GM23338 (cell line): ENCODE measurements around the gene POLR2B. TPM values are rescaled to one million over a fixed set of nuclear protein-coding genes. Genes with fewer than 3 reads are reported as not detected.
A peak's percentile ranks its signal among the peaks of the same experiment; 100 is the strongest.

Experiments
- ATAC-seq: fragments of 200-7000 bp; cut with Tn5 transposase; 3 replicates; pipeline ENCODE4 v1.9.1; 2020
- DNase-seq: peaks from one replicate; pipeline ENCODE4 v3.0.0-alpha.2; 2015; ENCODE audit warnings: low spot score
- H2AFZ ChIP-seq: fragments of 200-600 bp; sonication (generic); 2 replicates; pipeline ENCODE4 v1.8.0; 2016; ENCODE audit warnings: antibody characterized with exemption, mild to moderate bottlenecking, moderate library complexity
- H3F3A ChIP-seq: fragments of 200-600 bp; sonication (generic); replicated peaks from 2 replicates; pipeline ENCODE4 v1.8.0; 2017; ENCODE audit warnings: antibody characterized with exemption, mixed run types, low read depth
- H3K27ac ChIP-seq: fragments of 200-600 bp; sonication (generic); 2 replicates; pipeline ENCODE4 v1.6.1; 2016; ENCODE audit warnings: low read depth
- H3K27me3 ChIP-seq: fragments of 200-600 bp; sonication (generic); 2 replicates; pipeline ENCODE4 v1.8.0; 2016; ENCODE audit warnings: mild to moderate bottlenecking, mixed run types, moderate library complexity; ENCODE audit not compliant: insufficient read depth
- H3K36me3 ChIP-seq: fragments of 200-600 bp; sonication (generic); 2 replicates; pipeline ENCODE4 v1.8.0; 2016; ENCODE audit warnings: mild to moderate bottlenecking; ENCODE audit not compliant: insufficient read depth
- H3K4me1 ChIP-seq: fragments of 200-600 bp; sonication (generic); 2 replicates; pipeline ENCODE4 v1.8.0; 2016; ENCODE audit warnings: mild to moderate bottlenecking, moderate library complexity; ENCODE audit not compliant: insufficient read depth
- H3K4me2 ChIP-seq: fragments of 200-600 bp; sonication (generic); 2 replicates; pipeline ENCODE4 v1.7.1; 2017; ENCODE audit warnings: mixed run types
- H3K4me3 ChIP-seq: fragments of 200-600 bp; sonication (generic); 2 replicates; pipeline ENCODE4 v1.6.1; 2016; ENCODE audit warnings: mixed run types
- H3K79me2 ChIP-seq: fragments of 200-600 bp; sonication (generic); replicated peaks from 2 replicates; pipeline ENCODE4 v1.8.0; 2017; ENCODE audit warnings: mild to moderate bottlenecking; ENCODE audit not compliant: insufficient read depth
- H3K9me2 ChIP-seq: fragments of 200-600 bp; sonication (generic); 2 replicates; pipeline ENCODE4 v1.8.0; 2017; ENCODE audit not compliant: insufficient read depth
- H4K20me1 ChIP-seq: fragments of 200-600 bp; sonication (generic); replicated peaks from 2 replicates; pipeline ENCODE4 v1.8.0; 2017; ENCODE audit warnings: mild to moderate bottlenecking; ENCODE audit not compliant: insufficient read depth
- H3K27ac Mint-ChIP-seq: 2 replicates; pipeline ENCODE4 v1.8.0; 2020; ENCODE audit warnings: inconsistent platforms, mild to moderate bottlenecking, moderate library complexity, mixed read lengths
- H3K27me3 Mint-ChIP-seq: 3 replicates; pipeline ENCODE4 v1.8.0; 2022; ENCODE audit warnings: low read depth, mild to moderate bottlenecking, moderate library complexity, mixed read lengths, inconsistent platforms; ENCODE audit not compliant: insufficient read depth, poor library complexity
- H3K36me3 Mint-ChIP-seq: 3 replicates; pipeline ENCODE4 v1.8.0; 2021; ENCODE audit warnings: low read depth, mild to moderate bottlenecking, inconsistent platforms, moderate library complexity, mixed read lengths
- H3K4me1 Mint-ChIP-seq: 3 replicates; pipeline ENCODE4 v1.8.0; 2020; ENCODE audit warnings: mild to moderate bottlenecking, inconsistent platforms, mixed read lengths
- H3K4me3 Mint-ChIP-seq: 3 replicates; pipeline ENCODE4 v1.8.0; 2021; ENCODE audit warnings: moderate library complexity, mild to moderate bottlenecking, inconsistent platforms, mixed read lengths
- H3K9me3 Mint-ChIP-seq: 3 replicates; pipeline ENCODE4 v1.8.0; 2020; ENCODE audit warnings: moderate library complexity, mild to moderate bottlenecking, inconsistent platforms, mixed read lengths
- CREB1 ChIP-seq: fragments of 250-450 bp; sonication (Bioruptor Pico); IDR thresholded peaks from 2 replicates; pipeline ENCODE4 v1.5.0; 2020; ENCODE audit warnings: low read depth, mild to moderate bottlenecking, moderate library complexity
- EZH2 ChIP-seq: fragments of 200-600 bp; sonication (generic); IDR thresholded peaks from one replicate; pipeline ENCODE4 v1.8.0; 2017; ENCODE audit warnings: antibody characterized with exemption, mild to moderate bottlenecking, low read depth; ENCODE audit not compliant: unreplicated experiment
- EZH2phosphoT487 ChIP-seq: fragments of 200-600 bp; sonication (generic); IDR thresholded peaks from one replicate; pipeline ENCODE4 v1.8.1; 2018; ENCODE audit warnings: antibody characterized with exemption; ENCODE audit not compliant: unreplicated experiment
- NANOG ChIP-seq: IDR thresholded peaks from 2 replicates; pipeline ENCODE4 v1.6.1; 2016; ENCODE audit warnings: antibody characterized with exemption, borderline replicate concordance
- POLR2AphosphoS5 ChIP-seq: IDR thresholded peaks from 2 replicates; pipeline ENCODE4 v1.6.1; 2016; ENCODE audit warnings: antibody characterized with exemption, low read depth
- STAT1 ChIP-seq: IDR thresholded peaks from one replicate; pipeline ENCODE4 v1.6.1; 2016; ENCODE audit warnings: antibody characterized with exemption; ENCODE audit not compliant: unreplicated experiment
- ZNF114 ChIP-seq: fragments of 250-450 bp; sonication (Bioruptor Pico); IDR thresholded peaks from 2 replicates; pipeline ENCODE4 v1.5.0; 2020; ENCODE audit warnings: mild to moderate bottlenecking, moderate library complexity
- ZNF331 ChIP-seq: fragments of 250-450 bp; sonication (Bioruptor Pico); IDR thresholded peaks from 2 replicates; pipeline ENCODE4 v1.5.0; 2020; ENCODE audit warnings: low read depth, mild to moderate bottlenecking, moderate library complexity
- polyA plus RNA-seq: library from polyadenylated mRNA; unstranded; fragments of >200 nt; fragmentation: Nextera tagmentation; extraction: Ambion mirVana; gene quantifications from 2 replicates; pipeline ENCODE4 v1.2.1, GENCODE V29; 2016
- total RNA-seq: library from RNA; depleted of rRNA; stranded (reverse); fragments of >200 nt; shearing (Covaris generic); gene quantifications from 2 replicates; pipeline ENCODE4 v1.2.3, GENCODE V29; 2014
- TF ChIP-seq, protein P1 (sequence below): IDR thresholded peaks from 2 replicates; pipeline ENCODE4 v1.6.1; 2016; ENCODE audit warnings: antibody characterized with exemption
- TF ChIP-seq, protein P2 (sequence below), 2 experiments: fragments of 200-600 bp in 1 of 2; sonication (generic) in 1 of 2; conservative IDR thresholded peaks; 2 replicates each; pipeline versions ENCODE4 v1.5.1 to v1.6.1; 2016 to 2017; ENCODE audit warnings: antibody characterized with exemption in 2 of 2, low read depth in 2 of 2, mild to moderate bottlenecking in 2 of 2, moderate library complexity in 1 of 2

POLR2B gene
- total and polyA plus RNA-seq, 2 experiments from 2014 or later, result 56.5 to 165 TPM

GRCh38 chr4:57055886-57056285, 77.2 kb downstream of the POLR2B start:
- Mint-ChIP-seq H3K9me3 (no peaks in the 10 kb centered on the region), H3K27ac (no peak overlapping the region), H3K27me3 (peaks cover under 1% of the 10 kb centered on the region), H3K4me1 (no peaks in the 10 kb centered on the region; the same call in 1 of the 3 replicates), H3K4me3 (no peak overlapping the region), H3K36me3 (no peaks in the 10 kb centered on the region; the same call in 2 of the 3 replicates)
- Histone ChIP-seq H3K27me3 (no peaks in the 10 kb centered on the region), H3K4me3 (no peak overlapping the region), H3K36me3 (no peaks in the 10 kb centered on the region), H3K79me2 (no peaks in the 10 kb centered on the region), H3K9me2 (no peaks in the 10 kb centered on the region), H3K27ac (no peak overlapping the region), H3K4me2 (no peak overlapping the region), H3K4me1 (no peaks in the 10 kb centered on the region), H3F3A (no peaks in the 10 kb centered on the region), H2AFZ (peak overlapping the region; percentile 85), H4K20me1 (no peaks in the 10 kb centered on the region)
- TF ChIP-seq EZH2 (no peak), ZNF331 (CRISPR knock-in tag) (no peak), STAT1 (no peak), CREB1 (no peak), NANOG (no peak), EZH2phosphoT487 (no peak)
- TF ChIP-seq, protein P1, sequence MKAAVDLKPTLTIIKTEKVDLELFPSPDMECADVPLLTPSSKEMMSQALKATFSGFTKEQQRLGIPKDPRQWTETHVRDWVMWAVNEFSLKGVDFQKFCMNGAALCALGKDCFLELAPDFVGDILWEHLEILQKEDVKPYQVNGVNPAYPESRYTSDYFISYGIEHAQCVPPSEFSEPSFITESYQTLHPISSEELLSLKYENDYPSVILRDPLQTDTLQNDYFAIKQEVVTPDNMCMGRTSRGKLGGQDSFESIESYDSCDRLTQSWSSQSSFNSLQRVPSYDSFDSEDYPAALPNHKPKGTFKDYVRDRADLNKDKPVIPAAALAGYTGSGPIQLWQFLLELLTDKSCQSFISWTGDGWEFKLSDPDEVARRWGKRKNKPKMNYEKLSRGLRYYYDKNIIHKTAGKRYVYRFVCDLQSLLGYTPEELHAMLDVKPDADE, result no peak
- ATAC-seq, result no peak
- DNase-seq, result no peak

DNA sequence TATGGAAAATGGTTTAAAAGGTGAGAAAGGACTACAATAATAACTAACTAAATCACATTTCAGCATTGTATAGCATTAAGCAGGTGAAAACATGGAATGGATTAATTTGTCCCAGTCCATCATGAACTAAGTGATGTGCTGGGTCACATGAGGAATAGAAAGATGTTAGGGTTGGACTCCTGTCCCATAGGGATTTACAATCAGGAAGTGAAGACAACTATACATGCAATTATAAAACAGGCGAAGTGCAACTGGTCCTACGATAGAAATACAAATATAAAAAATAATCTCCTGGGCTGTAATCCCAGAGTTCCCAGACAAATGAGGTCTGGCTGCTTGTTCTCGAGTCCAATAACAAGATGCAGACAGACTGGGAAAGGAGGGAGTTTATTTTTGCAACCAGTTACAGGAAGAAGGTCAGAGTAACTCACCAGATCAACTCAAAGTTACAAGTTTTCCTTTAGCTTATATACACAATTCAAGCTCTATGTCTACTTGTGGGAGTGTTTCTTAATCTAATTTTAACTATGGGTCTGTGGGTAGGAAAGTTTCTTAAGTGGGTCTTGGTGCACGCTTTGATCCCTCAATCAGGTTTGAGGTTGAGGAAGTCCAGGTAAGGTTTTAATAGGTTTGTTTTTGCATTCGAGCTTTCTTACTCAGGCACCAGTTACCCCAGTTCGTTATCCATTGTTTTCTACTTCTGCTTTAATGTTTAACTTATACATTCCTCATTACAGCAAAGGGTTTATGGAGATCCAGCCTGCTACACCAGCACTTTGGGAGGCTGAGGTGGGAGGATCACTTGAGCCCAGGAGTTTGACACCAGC, 81.4 kb downstream of the POLR2B start:
- no peaks in the 10 kb centered on the region; the same call in 1 of the 3 replicates for H3K4me1 Mint-ChIP-seq
- H3K27me3 Mint-ChIP-seq, result no peaks in the 10 kb centered on the region
- H3K36me3 Mint-ChIP-seq, result no peaks in the 10 kb centered on the region
- H3K4me1 ChIP-seq, result no peaks in the 10 kb centered on the region
- 0 out of 2 replicates have a peak overlapping the region, but pooled peaks have one; percentile 32 for H2AFZ ChIP-seq
- no peak overlapping the region for H3K27ac ChIP-seq
- no peak overlapping the region for H3K4me3 Mint-ChIP-seq
- no peak for ATAC-seq
- no peaks in the 10 kb centered on the region for H4K20me1 ChIP-seq
- no peaks in the 10 kb centered on the region for H3K36me3 ChIP-seq
- DNase-seq, result no peak
- no peak overlapping the region for H3K27ac Mint-ChIP-seq
- no peaks in the 10 kb centered on the region for H3K9me2 ChIP-seq
- no peak overlapping the region for H3K4me3 ChIP-seq
- no peaks in the 10 kb centered on the region for H3K27me3 ChIP-seq
- no peaks in the 10 kb centered on the region for H3F3A ChIP-seq
- no peak overlapping the region for H3K4me2 ChIP-seq
- no peaks in the 10 kb centered on the region for H3K79me2 ChIP-seq
- no peaks in the 10 kb centered on the region for H3K9me3 Mint-ChIP-seq
- TF ChIP-seq, protein P1, result no peak
- TF ChIP-seq, protein P2, sequence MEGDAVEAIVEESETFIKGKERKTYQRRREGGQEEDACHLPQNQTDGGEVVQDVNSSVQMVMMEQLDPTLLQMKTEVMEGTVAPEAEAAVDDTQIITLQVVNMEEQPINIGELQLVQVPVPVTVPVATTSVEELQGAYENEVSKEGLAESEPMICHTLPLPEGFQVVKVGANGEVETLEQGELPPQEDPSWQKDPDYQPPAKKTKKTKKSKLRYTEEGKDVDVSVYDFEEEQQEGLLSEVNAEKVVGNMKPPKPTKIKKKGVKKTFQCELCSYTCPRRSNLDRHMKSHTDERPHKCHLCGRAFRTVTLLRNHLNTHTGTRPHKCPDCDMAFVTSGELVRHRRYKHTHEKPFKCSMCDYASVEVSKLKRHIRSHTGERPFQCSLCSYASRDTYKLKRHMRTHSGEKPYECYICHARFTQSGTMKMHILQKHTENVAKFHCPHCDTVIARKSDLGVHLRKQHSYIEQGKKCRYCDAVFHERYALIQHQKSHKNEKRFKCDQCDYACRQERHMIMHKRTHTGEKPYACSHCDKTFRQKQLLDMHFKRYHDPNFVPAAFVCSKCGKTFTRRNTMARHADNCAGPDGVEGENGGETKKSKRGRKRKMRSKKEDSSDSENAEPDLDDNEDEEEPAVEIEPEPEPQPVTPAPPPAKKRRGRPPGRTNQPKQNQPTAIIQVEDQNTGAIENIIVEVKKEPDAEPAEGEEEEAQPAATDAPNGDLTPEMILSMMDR (conservative IDR thresholded peaks at IDR 0.05; ENCODE audit: low read depth in 2 of 2), result no peak
- TF ChIP-seq POLR2AphosphoS5 (no peak), ZNF331 (CRISPR knock-in tag) (no peak), CREB1 (no peak), STAT1 (no peak), ZNF114 (CRISPR knock-in tag) (no peak), EZH2 (no peak)
